ENCODE results near the gene C9orf50. TPM values are rescaled to one million over a fixed set of nuclear protein-coding genes. Genes with fewer than 3 reads are reported as not detected.
A peak's percentile ranks its signal among the peaks of the same experiment; 100 is the strongest.

The C9orf50 gene
- total RNA-seq, 2 experiments from 2014 or later, result not detected

- H3K4me1 Mint-ChIP-seq (ENCODE audit: low read depth), result peaks cover 16% of the 10 kb centered on the region
- H3K4me3 Mint-ChIP-seq, result peak overlapping the region; percentile 69
- no peaks in the 10 kb centered on the region for H3K36me3 Mint-ChIP-seq (ENCODE audit: low read depth)
- peaks cover 6% of the 10 kb centered on the region for H3K27me3 Mint-ChIP-seq
- H3K9me3 ChIP-seq (ENCODE audit: control insufficient read depth in 1 of 2, insufficient read depth in 1 of 2, low read length in 2 of 2), result no peaks in the 10 kb centered on the region
- peak overlapping the region; percentile 40 for H3K4me3 ChIP-seq (ENCODE audit: low read length)
- ChIA-PET POLR2A (interaction anchor here (0.6 to 1.5 kb wide), 5 partner anchors 8 to 362 kb away, joined by 3 to 7 read pairs (median 3); no protein-coding TSS in a partner anchor), CTCF (interaction anchor here (0.8 to 1.4 kb wide), 2 partner anchors 11 to 138 kb away, joined by 4 read pairs; no protein-coding TSS in a partner anchor)
- TF ChIP-seq, protein P1, sequence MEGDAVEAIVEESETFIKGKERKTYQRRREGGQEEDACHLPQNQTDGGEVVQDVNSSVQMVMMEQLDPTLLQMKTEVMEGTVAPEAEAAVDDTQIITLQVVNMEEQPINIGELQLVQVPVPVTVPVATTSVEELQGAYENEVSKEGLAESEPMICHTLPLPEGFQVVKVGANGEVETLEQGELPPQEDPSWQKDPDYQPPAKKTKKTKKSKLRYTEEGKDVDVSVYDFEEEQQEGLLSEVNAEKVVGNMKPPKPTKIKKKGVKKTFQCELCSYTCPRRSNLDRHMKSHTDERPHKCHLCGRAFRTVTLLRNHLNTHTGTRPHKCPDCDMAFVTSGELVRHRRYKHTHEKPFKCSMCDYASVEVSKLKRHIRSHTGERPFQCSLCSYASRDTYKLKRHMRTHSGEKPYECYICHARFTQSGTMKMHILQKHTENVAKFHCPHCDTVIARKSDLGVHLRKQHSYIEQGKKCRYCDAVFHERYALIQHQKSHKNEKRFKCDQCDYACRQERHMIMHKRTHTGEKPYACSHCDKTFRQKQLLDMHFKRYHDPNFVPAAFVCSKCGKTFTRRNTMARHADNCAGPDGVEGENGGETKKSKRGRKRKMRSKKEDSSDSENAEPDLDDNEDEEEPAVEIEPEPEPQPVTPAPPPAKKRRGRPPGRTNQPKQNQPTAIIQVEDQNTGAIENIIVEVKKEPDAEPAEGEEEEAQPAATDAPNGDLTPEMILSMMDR (IDR thresholded peaks at IDR 0.05), result no peak
- H3K9me3 Mint-ChIP-seq, result no peaks in the 10 kb centered on the region
- intact Hi-C loops (cut with DNase I, micrococcal nuclease), result no loop called here
- DNase-seq, result peak in 5 of 14 experiments; percentile 32 to 80 (median 67)
- peaks cover 30% of the 10 kb centered on the region for H3K4me1 ChIP-seq (ENCODE audit: insufficient read depth, low read length)
- no peak overlapping the region for H3K27ac ChIP-seq (ENCODE audit: low read depth in 1 of 2, low read length in 2 of 2)
- peak; percentile 66 for ATAC-seq (ENCODE audit: poor library complexity)
- H3K36me3 ChIP-seq (ENCODE audit: insufficient read depth, low read length), result no peaks in the 10 kb centered on the region
- peak overlapping the region; percentile 33 for H3K27ac Mint-ChIP-seq
- H3K27me3 ChIP-seq (ENCODE audit: control insufficient read depth in 1 of 2, insufficient read depth in 2 of 2, low read length in 2 of 2), result peaks cover 0 to 3% of the 10 kb centered on the region in 2 experiments
These were observed 23.4 kb downstream of the C9orf50 start for GRCh38 chr9:129597355-129598088.

- H3K4me3 Mint-ChIP-seq, result peak overlapping the region; percentile 38
- H3K9me3 Mint-ChIP-seq, result no peaks in the 10 kb centered on the region
- no peaks in the 10 kb centered on the region for H3K36me3 ChIP-seq (ENCODE audit: insufficient read depth, low read length)
- peaks cover 30% of the 10 kb centered on the region for H3K4me1 ChIP-seq (ENCODE audit: insufficient read depth, low read length)
- ATAC-seq (ENCODE audit: poor library complexity) (no peak), DNase-seq (no peak)
- ChIA-PET POLR2A (interaction anchor here (0.8 to 1.8 kb wide), 7 partner anchors 9 to 361 kb away, joined by 3 to 8 read pairs (median 3); no protein-coding TSS in a partner anchor), CTCF (interaction anchor here (1.4 kb wide), 1 partner anchor 137 kb away, joined by 4 read pairs; no protein-coding TSS in a partner anchor)
- H3K27ac Mint-ChIP-seq, result peak overlapping the region; percentile 68
- peaks cover 6% of the 10 kb centered on the region for H3K27me3 Mint-ChIP-seq
- H3K4me1 Mint-ChIP-seq (ENCODE audit: low read depth), result peaks cover 16% of the 10 kb centered on the region
- H3K27ac ChIP-seq (ENCODE audit: low read depth in 1 of 2, low read length in 2 of 2), result no peak overlapping the region
- no peaks in the 10 kb centered on the region for H3K36me3 Mint-ChIP-seq (ENCODE audit: low read depth)
- H3K9me3 ChIP-seq (ENCODE audit: control insufficient read depth in 1 of 2, insufficient read depth in 1 of 2, low read length in 2 of 2), result no peaks in the 10 kb centered on the region
- intact Hi-C loops (cut with DNase I, micrococcal nuclease), result no loop called here
- H3K27me3 ChIP-seq (ENCODE audit: control insufficient read depth in 1 of 2, insufficient read depth in 2 of 2, low read length in 2 of 2), result peaks cover 0 to 3% of the 10 kb centered on the region in 2 experiments
- H3K4me3 ChIP-seq (ENCODE audit: low read length), result no peak overlapping the region
- TF ChIP-seq, protein P1 (IDR thresholded peaks at IDR 0.05), result no peak
These were observed 24.2 kb downstream of the C9orf50 start for GRCh38 chr9:129596541-129597331.

GRCh38 chr9:129595903-129596540, 24.9 kb downstream of the C9orf50 start:
- H3K4me1 Mint-ChIP-seq (ENCODE audit: low read depth), result peaks cover 16% of the 10 kb centered on the region
- no peak for DNase-seq
- no peaks in the 10 kb centered on the region for H3K36me3 Mint-ChIP-seq (ENCODE audit: low read depth)
- H3K4me3 Mint-ChIP-seq, result peak overlapping the region; percentile 78
- Histone ChIP-seq H3K36me3 (ENCODE audit: insufficient read depth, low read length) (no peaks in the 10 kb centered on the region), H3K27ac (ENCODE audit: low read depth in 1 of 2, low read length in 2 of 2) (no peak overlapping the region), H3K9me3 (ENCODE audit: control insufficient read depth in 1 of 2, insufficient read depth in 1 of 2, low read length in 2 of 2) (no peaks in the 10 kb centered on the region), H3K4me3 (ENCODE audit: low read length) (no peak overlapping the region), H3K27me3 (ENCODE audit: control insufficient read depth in 1 of 2, insufficient read depth in 2 of 2, low read length in 2 of 2) (peaks cover 0 to 3% of the 10 kb centered on the region in 2 experiments), H3K4me1 (ENCODE audit: insufficient read depth, low read length) (peaks cover 30% of the 10 kb centered on the region)
- no peaks in the 10 kb centered on the region for H3K9me3 Mint-ChIP-seq
- H3K27ac Mint-ChIP-seq, result peak overlapping the region; percentile 68
- ChIA-PET POLR2A (interaction anchor here (0.8 to 1.8 kb wide), 4 partner anchors 8 to 12 kb away, joined by 3 to 8 read pairs (median 3); no protein-coding TSS in a partner anchor), CTCF (interaction anchor here (1.4 kb wide), 1 partner anchor 136 kb away, joined by 4 read pairs; no protein-coding TSS in a partner anchor)
- intact Hi-C loops (cut with DNase I, micrococcal nuclease), result no loop called here
- H3K27me3 Mint-ChIP-seq, result peaks cover 6% of the 10 kb centered on the region
- ATAC-seq (ENCODE audit: poor library complexity), result no peak
- TF ChIP-seq, protein P1 (IDR thresholded peaks at IDR 0.05), result no peak
